T-helper 2 cell treated with Interferon-gamma antibody and Interleukin-4, amounts not matched to agents 100 ng/mL and 5 ng/mL, for 36 hours (primary cell): ENCODE results near the gene NSL1. TPM values are rescaled to one million over a fixed set of nuclear protein-coding genes. Genes with fewer than 3 reads are reported as not detected.
"Not testable (repeated sequence)": the region's sequence is repeated elsewhere in the genome, so short reads cannot be mapped to it uniquely, and the experiment has no call there.

Experiments used
- intact Hi-C: fragments of 100-400 bp; cut with micrococcal nuclease; formaldehyde crosslinking; loops from one replicate; pipeline ENCODE4 v1.15.1; 2023
- total RNA-seq: library from RNA; stranded (reverse); gene quantifications from 2 replicates; pipeline ENCODE4 v1.2.3, GENCODE V29; 2022

Gene NSL1
- total RNA-seq, 1 donor from 2014 or later: 40.8 TPM

- intact Hi-C loops: loop anchor here (2.0 to 5.0 kb wide), 2 partner anchors 14 to 50 kb away; no protein-coding TSS in a partner anchor
These were observed 39.2 kb downstream of the NSL1 start for GRCh38 chr1:212752252-212752933.

GRCh38 chr1:212749821-212750535 is 41.6 kb downstream of the NSL1 start:
- intact Hi-C loops: loop anchor here (5.0 kb wide), 1 partner anchor 48 kb away; no protein-coding TSS in a partner anchor

- intact Hi-C loops: no loop called here
These were observed 45.0 kb downstream of the NSL1 start for GRCh38 chr1:212746546-212746945.

GRCh38 chr1:212745303-212745702 is 46.3 kb downstream of the NSL1 start:
- intact Hi-C loops: no loop called here

GRCh38 chr1:212743901-212744475 is 47.6 kb downstream of the NSL1 start:
- intact Hi-C loops: no loop called here

- intact Hi-C loops: loop anchor here (2.0 kb wide), 2 partner anchors 14 to 16 kb away; no protein-coding TSS in a partner anchor
These were observed 53.2 kb downstream of the NSL1 start for GRCh38 chr1:212738330-212738729.

GRCh38 chr1:212737559-212737958 is 54.0 kb downstream of the NSL1 start:
- intact Hi-C loops: no loop called here

GRCh38 chr1:212733109-212733508 is 58.5 kb downstream of the NSL1 start:
- intact Hi-C loops: no loop called here

- intact Hi-C loops: no loop called here
These were observed 59.9 kb downstream of the NSL1 start for GRCh38 chr1:212731630-212732029.

GRCh38 chr1:212728606-212729005 is 63.0 kb downstream of the NSL1 start:
- intact Hi-C loops: no loop called here

GRCh38 chr1:212727386-212728181 is 64.0 kb downstream of the NSL1 start:
- intact Hi-C loops: no loop called here

- intact Hi-C loops: not testable (repeated sequence)
These were observed 66.9 kb downstream of the NSL1 start for GRCh38 chr1:212724679-212725078.

GRCh38 chr1:212722270-212722957 is 69.2 kb downstream of the NSL1 start:
- intact Hi-C loops: loop anchor here (2.0 kb wide), 1 partner anchor 16 kb away; no protein-coding TSS in a partner anchor

GRCh38 chr1:212721388-212722247 is 70.0 kb downstream of the NSL1 start:
- intact Hi-C loops: loop anchor here (2.0 kb wide), 2 partner anchors 17 to 21 kb away; no protein-coding TSS in a partner anchor

GRCh38 chr1:212719633-212720032 is 71.9 kb downstream of the NSL1 start:
- intact Hi-C loops: loop anchor here (2.0 kb wide), 1 partner anchor 19 kb away; no protein-coding TSS in a partner anchor

GRCh38 chr1:212718499-212718898 is 73.1 kb downstream of the NSL1 start:
- intact Hi-C loops: no loop called here

GRCh38 chr1:212716161-212716560 is 75.4 kb downstream of the NSL1 start:
- intact Hi-C loops: no loop called here

GRCh38 chr1:212713465-212714136 is 78.0 kb downstream of the NSL1 start:
- intact Hi-C loops: no loop called here
